Pons (tissue), 1 donor: ENCODE results near the gene MYL9.

Experiments used
- DNase-seq: peaks from one replicate; pipeline ENCODE4 v3.0.0-alpha.2; 2016; ENCODE audit warnings: low spot score

The MYL9 gene

DNA sequence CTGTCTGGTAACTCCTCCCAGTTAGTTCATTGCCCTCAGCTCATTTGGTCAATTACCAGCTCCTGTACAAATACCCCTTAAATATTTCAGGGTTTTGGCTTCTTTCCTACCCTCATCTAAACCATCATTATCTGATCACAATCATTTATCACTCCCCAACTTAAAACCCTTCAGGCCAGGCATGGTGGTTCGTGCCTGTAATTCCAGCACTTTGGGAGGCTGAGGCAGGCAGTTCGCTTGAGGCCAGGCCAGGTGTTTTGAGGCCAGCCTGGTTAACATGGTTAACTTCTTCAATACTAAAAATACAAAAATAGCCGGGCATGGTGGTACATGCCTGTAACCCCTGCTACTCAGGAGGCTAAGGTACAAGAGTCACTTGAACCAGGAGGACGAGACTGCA lies 41.5 kb downstream of the MYL9 start:
- no peak for DNase-seq

DNA sequence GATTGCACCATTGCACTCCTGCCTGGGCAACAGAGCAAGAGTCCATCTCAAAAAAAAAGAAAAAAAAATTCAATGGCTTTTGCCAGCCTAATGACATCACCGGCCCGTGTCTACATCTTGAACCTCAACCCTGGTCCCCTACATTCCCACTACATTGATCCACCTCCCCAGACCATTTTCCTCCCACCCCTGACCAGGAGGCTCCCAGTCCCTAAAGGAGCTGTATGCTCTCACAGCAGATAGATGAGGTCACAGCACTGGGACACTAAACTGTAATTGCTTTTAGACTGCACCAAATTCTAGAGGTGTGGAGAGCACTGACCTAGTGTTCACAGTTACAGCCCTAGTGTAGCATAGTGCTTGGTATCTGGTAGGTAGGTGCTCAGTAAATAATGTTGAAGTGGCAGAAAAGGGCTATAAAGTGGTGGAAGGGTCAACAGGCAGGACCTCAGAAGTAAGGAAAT lies 42.7 kb downstream of the MYL9 start:
- no peak for DNase-seq

DNA sequence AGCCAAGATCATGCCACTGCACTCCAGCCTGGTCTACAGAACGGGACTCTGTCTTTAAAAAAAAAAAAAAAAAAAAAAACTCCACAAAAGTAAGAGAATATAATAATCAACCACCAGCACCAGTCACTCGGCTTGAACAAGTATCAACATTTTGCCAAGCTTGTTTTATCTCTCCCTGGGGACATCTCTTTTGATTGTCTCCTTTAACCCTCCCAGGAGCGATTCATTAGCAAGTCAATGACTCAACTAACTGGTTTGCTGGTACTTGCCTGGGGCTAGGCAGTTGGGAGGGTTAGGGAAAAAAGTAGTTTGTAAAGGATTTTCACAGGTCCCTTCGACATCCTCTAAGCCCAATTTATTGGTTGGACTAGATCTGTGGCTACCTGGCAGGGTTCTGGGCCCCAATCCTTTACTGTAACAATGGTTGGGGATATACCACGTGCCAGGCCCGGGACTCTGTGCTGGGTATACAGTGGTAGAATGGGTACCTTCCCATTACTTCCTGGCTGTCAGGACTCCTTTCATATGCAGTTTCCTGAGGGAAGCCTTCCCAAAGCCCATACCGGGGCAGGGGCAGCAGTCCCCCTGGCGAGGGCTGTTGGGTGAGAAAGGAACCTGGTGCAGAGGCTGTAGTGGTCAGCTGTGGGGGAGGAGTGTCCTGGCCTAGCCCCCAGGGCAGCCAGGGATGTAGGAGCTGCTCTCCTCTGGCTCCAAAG lies 44.2 kb downstream of the MYL9 start:
- DNase-seq, result no peak

DNA sequence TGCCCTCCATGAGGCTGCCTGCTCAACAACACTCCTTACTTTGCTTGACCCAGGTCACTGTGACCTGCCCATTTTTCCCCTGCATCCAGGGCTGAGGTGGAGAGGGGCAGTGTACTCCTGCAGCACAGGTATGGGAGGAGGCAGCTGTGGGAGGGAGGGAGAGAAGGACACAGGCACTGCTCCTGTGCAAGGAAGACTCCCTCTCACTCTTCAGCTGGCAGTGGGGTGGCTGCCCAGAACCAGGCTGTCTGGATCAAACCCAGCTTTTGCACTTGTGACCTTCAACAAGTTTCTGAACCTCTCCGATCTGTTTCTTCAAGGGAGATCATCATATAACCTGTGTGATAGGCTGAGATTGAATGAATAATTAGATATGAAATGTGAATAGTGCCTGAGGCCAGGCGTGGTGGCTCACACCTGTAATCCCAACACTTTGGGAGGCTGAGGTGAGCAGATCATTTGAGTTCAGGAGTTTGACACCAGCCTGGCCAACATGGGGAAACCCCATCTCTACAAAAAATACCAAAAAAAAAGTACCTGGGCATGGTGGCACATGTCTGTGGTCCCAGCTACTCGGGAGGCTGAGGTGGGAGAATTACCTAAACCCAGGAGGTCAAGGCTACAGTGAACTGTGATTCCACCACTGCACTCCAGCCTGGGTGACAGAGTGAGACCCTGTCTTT lies 46.2 kb downstream of the MYL9 start:
- DNase-seq, result no peak

DNA sequence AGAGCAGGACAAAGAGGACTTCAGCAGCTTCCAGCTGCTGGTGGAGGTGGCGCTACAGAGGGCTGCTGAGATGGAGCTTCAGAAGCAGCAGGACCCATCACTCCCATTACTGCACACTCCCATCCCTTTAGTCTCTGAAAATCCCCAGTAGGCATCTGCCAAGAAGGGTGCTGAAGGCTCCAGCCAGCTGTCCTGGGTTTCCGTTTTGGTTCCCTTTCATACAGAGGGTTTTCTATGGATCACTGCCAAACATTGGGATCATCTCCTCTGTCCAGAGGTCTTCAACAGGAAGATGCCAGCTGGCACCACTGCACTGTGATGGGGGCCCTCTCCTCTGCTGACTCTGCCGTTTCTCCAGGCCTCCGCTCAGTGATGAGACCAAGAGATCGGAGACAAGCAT lies 50.0 kb downstream of the MYL9 start:
- no peak for DNase-seq

DNA sequence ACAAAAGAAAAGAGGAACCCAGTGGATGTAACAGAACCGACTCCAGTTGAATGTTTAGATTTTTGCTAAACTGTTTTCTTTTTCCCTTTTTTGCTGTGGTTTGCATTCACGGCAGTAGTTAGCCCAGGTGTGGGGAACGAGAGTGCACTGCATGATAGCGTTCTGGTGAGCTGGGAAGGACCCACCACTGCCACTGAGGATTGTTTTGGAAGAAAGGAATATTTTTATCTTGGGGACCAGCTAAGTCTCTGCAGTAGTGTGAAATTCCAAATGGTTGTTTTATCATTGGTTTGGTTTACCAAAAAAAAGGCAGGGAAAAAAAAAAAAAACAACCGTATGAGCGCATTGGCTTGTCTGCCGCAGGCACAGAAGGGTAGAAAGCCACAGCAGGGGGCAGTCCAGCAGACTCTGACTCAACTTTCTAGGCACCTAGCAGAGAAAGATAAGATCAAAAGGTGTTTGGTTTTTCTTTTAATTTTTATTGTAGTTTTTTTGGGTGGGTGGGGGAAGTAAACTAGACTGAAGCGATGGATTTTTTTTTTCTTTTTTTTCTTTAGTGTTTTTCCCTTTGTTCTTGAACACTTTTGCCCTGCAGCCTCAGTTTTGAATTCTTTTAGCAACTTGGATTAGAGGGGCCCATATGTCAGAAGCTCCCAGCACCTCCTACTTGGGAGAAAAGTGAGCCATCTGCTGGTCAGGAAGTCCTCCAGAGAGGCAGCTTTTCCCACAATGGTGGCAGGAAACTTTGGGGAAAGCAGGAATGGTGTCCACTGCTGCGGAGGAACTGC lies 50.7 kb downstream of the MYL9 start:
- DNase-seq, result peak; percentile 43

DNA sequence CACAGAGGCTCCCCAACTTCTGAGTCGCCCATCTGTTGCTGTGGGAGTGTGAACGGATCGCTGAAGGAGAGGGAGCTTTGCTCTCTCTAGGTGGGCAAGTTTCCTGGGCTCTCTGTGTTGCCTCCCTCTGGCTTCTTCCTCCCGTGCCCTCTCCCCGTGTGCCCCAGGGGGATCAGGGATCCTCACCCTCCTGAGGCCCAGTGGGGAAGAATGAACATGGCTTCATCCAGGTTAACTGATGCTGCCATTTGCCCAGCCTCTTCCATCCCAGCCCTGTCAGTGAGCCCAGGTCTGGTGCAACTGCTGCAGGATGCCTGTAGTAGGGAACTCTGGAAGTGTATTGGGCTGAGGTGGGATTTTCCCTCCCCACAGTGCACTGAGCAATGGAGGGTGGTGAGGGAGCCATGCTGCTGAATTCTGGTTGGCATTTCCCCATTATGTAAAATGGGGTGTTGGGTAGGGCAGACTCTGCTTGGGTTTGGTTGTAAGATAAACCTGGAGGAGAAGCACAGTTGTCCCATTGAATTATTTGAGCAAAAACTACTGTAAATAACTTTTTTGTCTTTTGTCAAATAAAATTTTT lies 52.1 kb downstream of the MYL9 start:
- DNase-seq, result no peak

DNA sequence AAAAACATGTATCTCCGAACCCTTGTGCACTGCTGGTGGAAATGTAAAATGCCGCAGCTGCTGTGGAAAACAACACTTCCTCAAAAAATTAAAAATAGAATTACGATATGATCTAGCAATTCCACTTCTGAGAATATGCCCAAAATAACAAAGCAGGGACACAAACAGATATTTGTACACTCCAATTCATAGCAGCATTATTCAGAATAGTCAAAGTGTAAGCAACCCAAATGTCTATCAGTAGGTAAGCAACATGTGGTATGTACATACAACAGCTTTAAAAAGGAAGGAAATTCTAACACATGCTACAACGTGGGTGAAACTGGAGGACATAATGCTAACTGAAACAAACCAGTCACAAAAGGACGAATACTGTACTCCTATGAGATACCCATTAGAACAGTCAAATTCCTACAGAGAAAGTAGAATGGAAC lies 58.6 kb downstream of the MYL9 start:
- DNase-seq, result peak; percentile 45
